ENCODE measurements around the gene TMEM30B.

The TMEM30B gene

GRCh38 chr14:61229475-61229888, 51.7 kb downstream of the TMEM30B start:
- no peak for DNase-seq

- no peak for DNase-seq
Observed at GRCh38 chr14:61227884-61228591, 53.1 kb downstream of the TMEM30B start.
